HUES48 (cell line): ENCODE data around the gene NRG2.

Experiments
- H3K27ac ChIP-seq: one replicate; pipeline ENCODE4 v1.7.0; 2013; ENCODE audit warnings: low read depth, low read length, inconsistent platforms
- H3K27me3 ChIP-seq: 2 replicates; pipeline ENCODE4 v1.6.1; 2013; ENCODE audit warnings: mild to moderate bottlenecking, low read length; ENCODE audit not compliant: control insufficient read depth, insufficient read depth
- H3K36me3 ChIP-seq: 2 replicates; pipeline ENCODE4 v1.6.1; 2013; ENCODE audit warnings: low read length; ENCODE audit not compliant: control insufficient read depth, insufficient read depth
- H3K4me1 ChIP-seq: 2 replicates; pipeline ENCODE4 v1.6.1; 2013; ENCODE audit warnings: mild to moderate bottlenecking, low read length; ENCODE audit not compliant: control insufficient read depth, insufficient read depth
- H3K4me3 ChIP-seq: 2 replicates; pipeline ENCODE4 v1.5.1; 2013; ENCODE audit warnings: mild to moderate bottlenecking, low read depth, low read length
- H3K9ac ChIP-seq: 2 replicates; pipeline ENCODE4 v1.6.1; 2013; ENCODE audit warnings: mild to moderate bottlenecking, low read depth, low read length, moderate library complexity
- H3K9me3 ChIP-seq: 2 replicates; pipeline ENCODE4 v1.6.1; 2013; ENCODE audit warnings: low read length; ENCODE audit not compliant: control insufficient read depth, insufficient read depth

NRG2 gene

GRCh38 chr5:139971202-139971725 lies 71.8 kb downstream of the NRG2 start:
- Histone ChIP-seq H3K4me1 (no peaks in the 10 kb centered on the region; the same call in 1 of the 2 replicates), H3K9me3 (no peaks in the 10 kb centered on the region), H3K36me3 (no peaks in the 10 kb centered on the region), H3K27me3 (peaks cover 11% of the 10 kb centered on the region), H3K9ac (no peak overlapping the region), H3K4me3 (no peak overlapping the region), H3K27ac (no peak overlapping the region)

- H3K9ac ChIP-seq: no peak overlapping the region
- no peaks in the 10 kb centered on the region; the same call in 1 of the 2 replicates for H3K4me1 ChIP-seq
- H3K36me3 ChIP-seq: no peaks in the 10 kb centered on the region
- no peak overlapping the region for H3K27ac ChIP-seq
- H3K4me3 ChIP-seq: no peak overlapping the region
- no peaks in the 10 kb centered on the region for H3K9me3 ChIP-seq
- peaks cover 11% of the 10 kb centered on the region for H3K27me3 ChIP-seq
Observed at GRCh38 chr5:139969318-139969717, 73.8 kb downstream of the NRG2 start.

GRCh38 chr5:139968547-139969261 lies 74.4 kb downstream of the NRG2 start:
- H3K4me3 ChIP-seq: no peak overlapping the region
- no peak overlapping the region for H3K9ac ChIP-seq
- no peak overlapping the region for H3K27ac ChIP-seq
- no peaks in the 10 kb centered on the region for H3K36me3 ChIP-seq
- peaks cover 11% of the 10 kb centered on the region for H3K27me3 ChIP-seq
- no peaks in the 10 kb centered on the region; the same call in 1 of the 2 replicates for H3K4me1 ChIP-seq
- no peaks in the 10 kb centered on the region for H3K9me3 ChIP-seq

- no peak overlapping the region for H3K27ac ChIP-seq
Observed at GRCh38 chr5:139967353-139967752, 75.7 kb downstream of the NRG2 start.

GRCh38 chr5:139966856-139967255 lies 76.2 kb downstream of the NRG2 start:
- no peak overlapping the region for H3K27ac ChIP-seq
- H3K9me3 ChIP-seq: no peaks in the 10 kb centered on the region
- no peak overlapping the region for H3K4me3 ChIP-seq
- H3K36me3 ChIP-seq: no peaks in the 10 kb centered on the region
- no peaks in the 10 kb centered on the region; the same call in 1 of the 2 replicates for H3K4me1 ChIP-seq
- H3K9ac ChIP-seq: no peak overlapping the region
- peaks cover 11% of the 10 kb centered on the region for H3K27me3 ChIP-seq

More at GRCh38 chr5:139967353-139967752, 75.7 kb downstream of the NRG2 start:
- peaks cover 11% of the 10 kb centered on the region for H3K27me3 ChIP-seq
- H3K4me1 ChIP-seq: no peaks in the 10 kb centered on the region; the same call in 1 of the 2 replicates
- H3K9me3 ChIP-seq: no peaks in the 10 kb centered on the region
- no peak overlapping the region for H3K4me3 ChIP-seq
- H3K36me3 ChIP-seq: no peaks in the 10 kb centered on the region
- no peak overlapping the region for H3K9ac ChIP-seq

- H3K4me1 ChIP-seq: no peaks in the 10 kb centered on the region; the same call in 1 of the 2 replicates
- no peak overlapping the region for H3K27ac ChIP-seq
- no peak overlapping the region for H3K9ac ChIP-seq
- no peaks in the 10 kb centered on the region for H3K9me3 ChIP-seq
- H3K27me3 ChIP-seq: peaks cover 11% of the 10 kb centered on the region
- H3K36me3 ChIP-seq: no peaks in the 10 kb centered on the region
- no peak overlapping the region for H3K4me3 ChIP-seq
Observed at GRCh38 chr5:139964994-139965565, 78.0 kb downstream of the NRG2 start.

GRCh38 chr5:139964266-139964993 lies 78.7 kb downstream of the NRG2 start:
- Histone ChIP-seq H3K36me3 (no peaks in the 10 kb centered on the region), H3K4me3 (no peak overlapping the region), H3K27ac (no peak overlapping the region), H3K9me3 (no peaks in the 10 kb centered on the region), H3K9ac (no peak overlapping the region), H3K27me3 (peaks cover 5% of the 10 kb centered on the region), H3K4me1 (no peaks in the 10 kb centered on the region; the same call in 1 of the 2 replicates)

- no peak overlapping the region for H3K9ac ChIP-seq
- no peaks in the 10 kb centered on the region for H3K36me3 ChIP-seq
- H3K9me3 ChIP-seq: no peaks in the 10 kb centered on the region
- H3K27ac ChIP-seq: no peak overlapping the region
- no peak overlapping the region for H3K4me3 ChIP-seq
- no peaks in the 10 kb centered on the region; the same call in 1 of the 2 replicates for H3K27me3 ChIP-seq
- H3K4me1 ChIP-seq: no peaks in the 10 kb centered on the region
Observed at GRCh38 chr5:139962445-139962844, 80.7 kb downstream of the NRG2 start.

GRCh38 chr5:139961435-139962157 lies 81.5 kb downstream of the NRG2 start:
- no peaks in the 10 kb centered on the region for H3K9me3 ChIP-seq
- H3K27me3 ChIP-seq: no peaks in the 10 kb centered on the region; the same call in 1 of the 2 replicates
- H3K4me3 ChIP-seq: no peak overlapping the region
- no peak overlapping the region for H3K27ac ChIP-seq
- no peaks in the 10 kb centered on the region for H3K4me1 ChIP-seq
- H3K36me3 ChIP-seq: no peaks in the 10 kb centered on the region
- no peak overlapping the region for H3K9ac ChIP-seq

GRCh38 chr5:139960723-139961383 lies 82.2 kb downstream of the NRG2 start:
- Histone ChIP-seq H3K9ac (no peak overlapping the region), H3K27me3 (no peaks in the 10 kb centered on the region; the same call in 1 of the 2 replicates), H3K4me1 (peaks cover 2% of the 10 kb centered on the region), H3K9me3 (no peaks in the 10 kb centered on the region), H3K27ac (no peak overlapping the region), H3K36me3 (no peaks in the 10 kb centered on the region), H3K4me3 (no peak overlapping the region)
